H9 (cell line): Measurements from ENCODE around the gene CLEC4G. TPM values are rescaled to one million over a fixed set of nuclear protein-coding genes. Genes with fewer than 3 reads are reported as not detected.

Experiments
- DNase-seq: peaks from one replicate; pipeline ENCODE4 v3.0.0-alpha.2; 2017
- H2AFZ ChIP-seq: one replicate; pipeline ENCODE4 v1.6.1; 2013; ENCODE audit warnings: mild to moderate bottlenecking, low read length, control low read depth, moderate library complexity
- H2AK5ac ChIP-seq: 2 replicates; pipeline ENCODE4 v1.6.1; 2013; ENCODE audit warnings: low read length, control low read depth, mixed read lengths; ENCODE audit not compliant: insufficient read length
- H2BK120ac ChIP-seq: one replicate; pipeline ENCODE4 v1.6.1; 2013; ENCODE audit warnings: low read depth, mild to moderate bottlenecking, low read length, control low read depth, inconsistent platforms; ENCODE audit not compliant: poor library complexity, severe bottlenecking
- H2BK12ac ChIP-seq: 2 replicates; pipeline ENCODE4 v1.6.1; 2013; ENCODE audit warnings: low read length, control low read depth, mixed read lengths, low read depth; ENCODE audit not compliant: insufficient read length
- H2BK15ac ChIP-seq: 2 replicates; pipeline ENCODE4 v1.6.1; 2013; ENCODE audit warnings: low read depth, low read length, control low read depth
- H2BK20ac ChIP-seq: one replicate; pipeline ENCODE4 v1.6.1; 2013; ENCODE audit warnings: low read depth, mild to moderate bottlenecking, low read length, control low read depth, inconsistent platforms; ENCODE audit not compliant: poor library complexity, severe bottlenecking
- H2BK5ac ChIP-seq: 2 replicates; pipeline ENCODE4 v1.6.1; 2013; ENCODE audit warnings: low read length, control low read depth, mixed read lengths; ENCODE audit not compliant: insufficient read length
- H3K14ac ChIP-seq: 2 replicates; pipeline ENCODE4 v1.6.1; 2013; ENCODE audit warnings: low read length, control low read depth; ENCODE audit not compliant: insufficient read depth
- H3K18ac ChIP-seq: 2 replicates; pipeline ENCODE4 v1.6.1; 2013; ENCODE audit warnings: low read depth, mild to moderate bottlenecking, mixed read lengths, low read length, control low read depth; ENCODE audit not compliant: insufficient read length
- H3K23ac ChIP-seq: 2 replicates; pipeline ENCODE4 v1.6.1; 2013; ENCODE audit warnings: low read length, control low read depth, mixed read lengths, low read depth; ENCODE audit not compliant: insufficient read length
- H3K23me2 ChIP-seq: 2 replicates; pipeline ENCODE4 v1.6.1; 2013; ENCODE audit warnings: low read depth, mild to moderate bottlenecking, mixed read lengths, low read length, control low read depth; ENCODE audit not compliant: insufficient read length, poor library complexity, severe bottlenecking
- H3K27ac ChIP-seq: 2 replicates; pipeline ENCODE4 v1.5.1; 2013; ENCODE audit warnings: low read length, control low read depth, mixed read lengths, low read depth; ENCODE audit not compliant: insufficient read length
- H3K27me3 ChIP-seq: 2 replicates; pipeline ENCODE4 v1.6.1; 2013; ENCODE audit warnings: low read length, control low read depth, inconsistent platforms; ENCODE audit not compliant: insufficient read depth
- H3K4ac ChIP-seq: 2 replicates; pipeline ENCODE4 v1.6.1; 2013; ENCODE audit warnings: low read depth, mild to moderate bottlenecking, control low read depth, inconsistent platforms, low read length, moderate library complexity
- H3K4me1 ChIP-seq: 2 replicates; pipeline ENCODE4 v1.6.1; 2013; ENCODE audit warnings: low read length, control low read depth, inconsistent platforms; ENCODE audit not compliant: insufficient read depth
- H3K4me2 ChIP-seq: 2 replicates; pipeline ENCODE4 v1.6.1; 2013; ENCODE audit warnings: low read length, control low read depth, mixed read lengths; ENCODE audit not compliant: insufficient read length, insufficient read depth
- H3K56ac ChIP-seq: 2 replicates; pipeline ENCODE4 v1.6.1; 2013; ENCODE audit warnings: low read depth, mild to moderate bottlenecking, mixed read lengths, low read length, control low read depth; ENCODE audit not compliant: insufficient read length
- H3K79me1 ChIP-seq: 2 replicates; pipeline ENCODE4 v1.6.1; 2013; ENCODE audit warnings: low read depth, mild to moderate bottlenecking, moderate library complexity, low read length, control low read depth, inconsistent platforms; ENCODE audit not compliant: insufficient read depth, poor library complexity, severe bottlenecking
- H3K79me2 ChIP-seq: 2 replicates; pipeline ENCODE4 v1.6.1; 2013; ENCODE audit warnings: low read length, control low read depth, inconsistent platforms; ENCODE audit not compliant: insufficient read depth
- H3K9ac ChIP-seq: 2 replicates; pipeline ENCODE4 v1.6.1; 2013; ENCODE audit warnings: low read length, control low read depth, mixed read lengths; ENCODE audit not compliant: insufficient read length; ENCODE audit errors: extremely low read depth
- H3K9me3 ChIP-seq: one replicate; pipeline ENCODE4 v1.6.1; 2013; ENCODE audit warnings: low read depth, low read length, inconsistent platforms; ENCODE audit not compliant: control insufficient read depth
- H3T11ph ChIP-seq: one replicate; pipeline ENCODE4 v1.6.1; 2013; ENCODE audit warnings: mild to moderate bottlenecking, low read length, control low read depth, inconsistent platforms
- H4K20me1 ChIP-seq: one replicate; pipeline ENCODE4 v1.6.1; 2013; ENCODE audit not compliant: control insufficient read depth, insufficient read length, insufficient read depth
- H4K5ac ChIP-seq: 2 replicates; pipeline ENCODE4 v1.6.1; 2013; ENCODE audit warnings: low read depth, mild to moderate bottlenecking, mixed read lengths, low read length, control low read depth; ENCODE audit not compliant: insufficient read length
- H4K8ac ChIP-seq: replicated peaks from 2 replicates; pipeline ENCODE4 v1.6.1; 2013; ENCODE audit warnings: low read length, control low read depth, mixed read lengths, low read depth; ENCODE audit not compliant: insufficient read length
- H4K91ac ChIP-seq: 2 replicates; pipeline ENCODE4 v1.6.1; 2013; ENCODE audit warnings: low read depth, mild to moderate bottlenecking, moderate library complexity, mixed read lengths, low read length, control low read depth; ENCODE audit not compliant: insufficient read length
- H3K27ac Mint-ChIP-seq, 3 experiments: 2 replicates in 2 of 3; 3 replicates in 1 of 3; pipeline ENCODE4 v1.8.0; 2020 to 2021; ENCODE audit warnings: mixed read lengths in 3 of 3, mild to moderate bottlenecking in 1 of 3, moderate library complexity in 1 of 3
- H3K27me3 Mint-ChIP-seq: 2 replicates; pipeline ENCODE4 v1.8.0; 2021; ENCODE audit warnings: low read depth, mild to moderate bottlenecking, moderate library complexity, mixed read lengths
- H3K36me3 Mint-ChIP-seq, 3 experiments: 2 replicates in 2 of 3; 3 replicates in 1 of 3; pipeline ENCODE4 v1.8.0; 2020 to 2021; ENCODE audit warnings: low read depth in 3 of 3, mixed read lengths in 3 of 3; ENCODE audit not compliant: insufficient read depth in 1 of 3
- H3K4me1 Mint-ChIP-seq, 2 experiments: 2 replicates each; pipeline ENCODE4 v1.8.0; 2020; ENCODE audit warnings: mixed read lengths in 2 of 2
- H3K4me3 Mint-ChIP-seq, 2 experiments: 2 replicates in 1 of 2; 3 replicates in 1 of 2; pipeline ENCODE4 v1.8.0; 2020 to 2021; ENCODE audit warnings: mild to moderate bottlenecking in 2 of 2, mixed read lengths in 2 of 2, moderate library complexity in 1 of 2
- H3K9me3 Mint-ChIP-seq, 2 experiments: 2 replicates in 1 of 2; 3 replicates in 1 of 2; pipeline ENCODE4 v1.8.0; 2020; ENCODE audit warnings: mild to moderate bottlenecking in 2 of 2, mixed read lengths in 2 of 2, moderate library complexity in 1 of 2
- WGBS: extraction: QIAGEN DNeasy Blood & Tissue Kit; methylation state at CpG from one replicate; pipeline ENCODE4 v1.1.7; 2013; ENCODE audit warnings: missing lambda C conversion rate, low lambda C conversion rate, mixed read lengths; ENCODE audit not compliant: insufficient read length; ENCODE audit errors: extremely low coverage; 5-methylcytosine and 5-hydroxymethylcytosine counted together
- total RNA-seq: library from RNA; stranded (reverse); gene quantifications from 2 replicates; pipeline ENCODE4 v1.2.1, GENCODE V29; 2021
- TF ChIP-seq, protein P1 (sequence below): fragments of 200-600 bp; sonication (generic); conservative IDR thresholded peaks from 3 replicates; pipeline ENCODE4 v1.8.0; 2021; ENCODE audit warnings: antibody characterized with exemption, mild to moderate bottlenecking

The CLEC4G gene
- total RNA-seq, 1 experiment from 2014 or later: not detected

DNA sequence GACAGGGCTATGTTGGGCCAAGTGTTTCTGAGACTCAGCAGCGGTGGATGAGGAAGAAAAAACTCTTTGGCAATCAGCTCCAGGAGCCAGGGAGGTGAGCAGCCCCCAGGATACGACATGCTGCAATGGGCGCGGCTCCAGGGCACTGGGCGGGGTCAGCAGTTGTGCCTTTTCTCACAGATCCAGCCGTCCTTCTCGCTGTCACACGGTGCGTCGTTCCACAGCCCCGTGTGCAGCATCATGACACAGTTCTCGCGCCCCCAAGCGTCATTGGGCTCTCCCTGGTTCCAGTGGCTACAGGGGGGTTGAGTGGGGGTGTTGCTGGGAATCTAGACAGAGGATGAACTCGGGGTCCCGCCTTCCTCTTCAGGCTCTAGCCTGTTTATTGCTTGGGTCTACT is 2.7 kb downstream of the CLEC4G start:
- Histone ChIP-seq H2BK12ac (no peak overlapping the region), H3K27me3 (peaks cover 18% of the 10 kb centered on the region; the same call in 1 of the 2 replicates), H3K4me2 (peak overlapping the region; percentile 65), H3K23me2 (peaks cover 7% of the 10 kb centered on the region), H2BK20ac (no peak overlapping the region), H4K20me1 (no peaks in the 10 kb centered on the region), H3K18ac (no peak overlapping the region), H2BK15ac (no peak overlapping the region), H3K9me3 (no peaks in the 10 kb centered on the region), H3K4ac (no peak overlapping the region), H2AK5ac (no peak overlapping the region), H3K79me1 (no peaks in the 10 kb centered on the region), H3K23ac (no peak overlapping the region), H2BK5ac (no peak overlapping the region), H2AFZ (no peak overlapping the region), H3K9ac (no peak overlapping the region), H3K14ac (no peak overlapping the region), H4K8ac (no peak overlapping the region), H3T11ph (no peak overlapping the region), H3K56ac (no peak overlapping the region), H4K5ac (no peak overlapping the region), H3K27ac (no peak overlapping the region), H4K91ac (no peak overlapping the region), H2BK120ac (no peak overlapping the region), H3K79me2 (no peaks in the 10 kb centered on the region), H3K4me1 (no peaks in the 10 kb centered on the region)
- no peaks in the 10 kb centered on the region for H3K36me3 Mint-ChIP-seq
- peaks cover 0 to 3% of the 10 kb centered on the region in 2 experiments; a peak in 2 of 5 replicates for H3K9me3 Mint-ChIP-seq
- no CpG with 5 or more reads among the region's 16 CpGs for WGBS
- peaks cover 10 to 21% of the 10 kb centered on the region in 2 experiments for H3K4me1 Mint-ChIP-seq
- TF ChIP-seq, protein P1, sequence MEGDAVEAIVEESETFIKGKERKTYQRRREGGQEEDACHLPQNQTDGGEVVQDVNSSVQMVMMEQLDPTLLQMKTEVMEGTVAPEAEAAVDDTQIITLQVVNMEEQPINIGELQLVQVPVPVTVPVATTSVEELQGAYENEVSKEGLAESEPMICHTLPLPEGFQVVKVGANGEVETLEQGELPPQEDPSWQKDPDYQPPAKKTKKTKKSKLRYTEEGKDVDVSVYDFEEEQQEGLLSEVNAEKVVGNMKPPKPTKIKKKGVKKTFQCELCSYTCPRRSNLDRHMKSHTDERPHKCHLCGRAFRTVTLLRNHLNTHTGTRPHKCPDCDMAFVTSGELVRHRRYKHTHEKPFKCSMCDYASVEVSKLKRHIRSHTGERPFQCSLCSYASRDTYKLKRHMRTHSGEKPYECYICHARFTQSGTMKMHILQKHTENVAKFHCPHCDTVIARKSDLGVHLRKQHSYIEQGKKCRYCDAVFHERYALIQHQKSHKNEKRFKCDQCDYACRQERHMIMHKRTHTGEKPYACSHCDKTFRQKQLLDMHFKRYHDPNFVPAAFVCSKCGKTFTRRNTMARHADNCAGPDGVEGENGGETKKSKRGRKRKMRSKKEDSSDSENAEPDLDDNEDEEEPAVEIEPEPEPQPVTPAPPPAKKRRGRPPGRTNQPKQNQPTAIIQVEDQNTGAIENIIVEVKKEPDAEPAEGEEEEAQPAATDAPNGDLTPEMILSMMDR: no peak
- H3K27me3 Mint-ChIP-seq: peaks cover 87% of the 10 kb centered on the region
- peak overlapping the region in 1 of 2 experiments; percentile 83; a peak in 2 of 5 replicates for H3K4me3 Mint-ChIP-seq
- no peak overlapping the region for H3K27ac Mint-ChIP-seq
- DNase-seq: peak; percentile 54
